22Rv1 (cell line): Measurements from ENCODE around the gene PRKAA1.

Source experiments
- H3K27ac ChIP-seq: fragments of 450-650 bp; 2 replicates; pipeline ENCODE4 v1.5.1; 2017
- ZFX ChIP-seq: fragments of 450-650 bp; IDR thresholded peaks from 2 replicates; pipeline ENCODE4 v1.6.1; 2017; ENCODE audit warnings: antibody characterized with exemption, borderline replicate concordance
- TF ChIP-seq, protein P1 (sequence below): fragments of 450-650 bp; IDR thresholded peaks from 2 replicates; pipeline ENCODE4 v1.5.1; 2017; ENCODE audit warnings: mild to moderate bottlenecking

Gene PRKAA1

DNA sequence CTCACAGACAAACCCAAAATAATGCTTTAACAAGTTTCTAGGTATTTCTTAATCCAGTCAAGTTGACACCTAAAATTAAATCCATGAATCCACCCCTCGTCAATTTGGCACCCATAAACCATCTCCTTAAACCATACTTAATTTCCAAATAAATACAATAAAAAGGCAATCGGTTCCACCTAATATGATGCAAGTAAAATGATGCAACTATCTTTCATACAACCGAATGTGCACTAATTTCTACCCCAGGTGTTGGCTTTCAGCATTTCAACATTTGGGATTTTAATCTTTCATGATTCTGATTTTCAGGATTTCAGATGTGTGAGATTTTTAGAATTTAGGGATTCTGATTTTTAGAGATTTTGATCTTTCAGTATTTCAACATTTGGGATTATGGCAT lies 17.3 kb downstream of the PRKAA1 start:
- no peak overlapping the region for H3K27ac ChIP-seq
- TF ChIP-seq, protein P1, sequence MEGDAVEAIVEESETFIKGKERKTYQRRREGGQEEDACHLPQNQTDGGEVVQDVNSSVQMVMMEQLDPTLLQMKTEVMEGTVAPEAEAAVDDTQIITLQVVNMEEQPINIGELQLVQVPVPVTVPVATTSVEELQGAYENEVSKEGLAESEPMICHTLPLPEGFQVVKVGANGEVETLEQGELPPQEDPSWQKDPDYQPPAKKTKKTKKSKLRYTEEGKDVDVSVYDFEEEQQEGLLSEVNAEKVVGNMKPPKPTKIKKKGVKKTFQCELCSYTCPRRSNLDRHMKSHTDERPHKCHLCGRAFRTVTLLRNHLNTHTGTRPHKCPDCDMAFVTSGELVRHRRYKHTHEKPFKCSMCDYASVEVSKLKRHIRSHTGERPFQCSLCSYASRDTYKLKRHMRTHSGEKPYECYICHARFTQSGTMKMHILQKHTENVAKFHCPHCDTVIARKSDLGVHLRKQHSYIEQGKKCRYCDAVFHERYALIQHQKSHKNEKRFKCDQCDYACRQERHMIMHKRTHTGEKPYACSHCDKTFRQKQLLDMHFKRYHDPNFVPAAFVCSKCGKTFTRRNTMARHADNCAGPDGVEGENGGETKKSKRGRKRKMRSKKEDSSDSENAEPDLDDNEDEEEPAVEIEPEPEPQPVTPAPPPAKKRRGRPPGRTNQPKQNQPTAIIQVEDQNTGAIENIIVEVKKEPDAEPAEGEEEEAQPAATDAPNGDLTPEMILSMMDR, result no peak
- no peak for TF ChIP-seq ZFX

DNA sequence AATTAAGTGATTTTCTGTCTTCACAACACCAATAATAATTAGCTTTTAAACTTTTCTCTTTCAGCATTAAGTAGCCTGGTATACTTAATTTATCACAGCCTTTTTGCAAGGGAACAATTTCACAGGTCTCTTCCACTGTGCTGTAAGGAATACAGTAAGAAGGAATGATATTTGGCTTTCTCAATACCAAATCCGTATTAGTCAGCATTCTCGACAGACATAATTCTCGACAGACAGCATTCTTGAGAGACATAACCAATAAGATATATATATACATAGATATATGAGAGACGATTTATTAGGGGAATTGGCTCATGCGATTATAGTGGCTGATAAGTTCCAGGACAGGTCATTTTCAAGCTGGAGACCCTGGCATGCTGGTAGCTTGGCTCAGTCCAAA lies 18.0 kb downstream of the PRKAA1 start:
- H3K27ac ChIP-seq, result no peak overlapping the region

DNA sequence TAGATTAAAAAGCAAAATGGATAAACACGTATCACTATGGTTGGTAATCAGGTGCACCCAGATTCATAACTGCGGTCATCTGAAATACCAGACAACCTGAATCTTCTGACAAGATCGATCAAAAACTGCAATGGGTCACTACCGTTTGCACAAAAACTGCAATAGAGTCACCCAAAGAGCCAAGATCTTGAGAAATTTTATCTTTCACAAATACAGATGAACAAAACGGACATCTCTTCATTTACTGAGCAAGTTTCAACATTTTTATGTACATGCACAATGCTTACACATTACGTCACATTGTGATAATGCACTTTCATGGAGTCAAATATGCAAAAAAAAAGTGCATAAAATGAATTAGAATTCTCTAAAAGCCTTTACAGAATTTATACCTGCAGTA lies 18.6 kb downstream of the PRKAA1 start:
- TF ChIP-seq, protein P1, result no peak
- TF ChIP-seq ZFX, result no peak
- no peak overlapping the region for H3K27ac ChIP-seq

More for the DNA sequence above, 18.0 kb downstream of the PRKAA1 start:
- no peak for TF ChIP-seq ZFX
- TF ChIP-seq, protein P1, result no peak

DNA sequence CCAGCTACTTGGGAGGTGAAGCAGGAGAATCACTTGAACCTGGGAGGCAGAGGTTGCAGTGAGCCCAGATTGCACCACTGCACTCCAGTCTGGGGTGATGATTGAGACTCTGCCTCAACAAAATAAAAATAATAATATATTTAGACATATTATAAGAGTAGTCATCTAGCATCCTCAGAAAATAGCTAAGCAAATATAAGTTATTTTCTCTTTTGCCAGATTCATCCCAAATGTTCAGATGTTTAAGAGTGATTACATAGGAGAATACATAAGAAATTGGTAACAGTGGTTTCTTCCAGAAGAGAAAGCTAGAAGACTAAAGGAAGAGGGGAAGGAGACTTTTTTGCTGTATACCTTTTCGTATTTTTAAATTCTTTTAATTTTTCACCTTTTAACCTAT lies 20.0 kb downstream of the PRKAA1 start:
- H3K27ac ChIP-seq, result no peak overlapping the region
- no peak for TF ChIP-seq ZFX
- TF ChIP-seq, protein P1, result no peak

DNA sequence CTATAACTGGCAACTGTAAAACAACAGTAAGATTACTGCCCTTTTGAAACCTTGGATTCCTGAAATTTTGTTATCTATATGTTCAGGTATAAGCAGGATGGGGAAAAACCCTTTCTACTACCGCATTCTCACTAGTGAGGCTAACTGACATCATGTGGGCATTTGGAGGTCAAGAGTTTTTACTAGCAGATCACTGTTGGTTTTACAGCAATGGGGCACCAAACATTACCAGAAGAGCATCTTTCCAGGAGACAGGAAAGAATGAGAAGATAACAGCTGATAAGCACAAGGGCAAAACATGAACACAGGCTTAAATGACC lies 21.6 kb downstream of the PRKAA1 start:
- no peak for TF ChIP-seq ZFX
- TF ChIP-seq, protein P1, result no peak
- peak overlapping the region; percentile 65 for H3K27ac ChIP-seq

DNA sequence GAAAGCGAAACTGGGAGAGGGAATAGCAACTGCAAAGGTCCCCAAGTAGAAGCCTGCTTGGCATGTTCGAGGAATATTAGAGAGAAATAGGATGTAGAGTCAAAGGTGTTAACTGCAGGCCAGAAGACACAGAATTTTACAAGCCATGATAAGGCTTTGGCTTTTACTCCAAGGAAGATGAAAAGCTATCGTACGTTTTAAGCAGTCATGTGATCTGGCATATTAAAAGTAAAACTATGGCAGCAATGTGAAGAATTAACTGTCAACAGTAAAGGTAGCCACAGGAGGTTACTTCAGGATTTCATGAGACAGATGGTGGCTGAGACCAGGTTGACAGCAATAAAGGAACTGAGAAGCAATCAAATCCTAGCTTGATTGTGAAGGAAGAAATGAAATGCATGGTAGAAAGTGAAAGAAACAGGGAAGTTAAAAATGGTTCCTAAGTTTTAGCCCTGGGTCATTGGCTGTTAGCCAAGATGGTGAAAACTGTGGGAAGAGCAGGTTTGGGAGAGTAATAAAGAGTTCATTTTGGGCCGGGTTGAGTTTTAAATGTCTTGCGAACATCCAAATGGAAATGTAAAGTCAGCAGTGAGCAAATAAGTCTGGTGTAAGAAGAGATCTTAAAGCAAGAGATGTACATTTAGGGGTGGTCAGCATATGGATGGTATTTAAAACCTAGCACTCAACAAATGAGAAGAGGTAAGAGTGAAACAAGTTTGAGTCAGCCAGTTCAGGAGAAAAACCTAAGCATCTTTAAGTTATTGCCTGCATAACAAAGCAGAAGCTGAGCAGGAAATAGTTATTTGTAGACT lies 22.1 kb downstream of the PRKAA1 start:
- peak overlapping the region; percentile 65 for H3K27ac ChIP-seq

DNA sequence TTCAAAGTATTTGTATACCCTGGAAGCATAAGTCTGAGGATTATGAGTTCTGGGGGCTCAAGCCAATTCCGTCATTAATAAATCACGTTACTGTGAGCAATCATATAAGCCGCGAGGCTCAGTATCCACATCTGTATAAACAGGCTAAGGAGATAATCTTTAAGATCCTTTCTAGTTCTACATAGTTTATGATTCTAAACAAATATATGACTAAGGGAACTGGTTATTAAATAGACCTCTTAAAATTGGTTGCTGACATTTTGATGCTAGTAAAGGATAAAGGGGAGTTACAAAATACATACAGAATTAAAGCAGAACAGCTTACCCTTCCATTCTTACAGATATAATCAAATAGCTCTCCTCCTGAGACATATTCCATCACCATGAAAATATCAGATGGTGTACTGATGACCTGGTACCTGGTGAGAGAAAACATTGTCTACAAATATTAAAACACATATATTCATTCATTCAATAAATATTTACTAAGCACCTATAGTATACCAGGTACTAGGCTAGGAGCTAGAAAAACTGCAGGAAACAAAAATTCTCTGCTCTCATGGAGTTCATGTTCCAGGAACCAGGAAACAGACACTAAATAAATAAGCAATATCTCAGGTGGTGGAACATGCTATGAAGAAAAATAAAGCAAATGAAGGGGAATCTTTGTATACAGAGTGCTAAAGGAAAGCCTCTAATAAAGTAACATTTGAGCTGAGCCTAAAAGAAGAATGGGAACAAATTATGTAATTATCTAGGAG lies 22.9 kb downstream of the PRKAA1 start:
- TF ChIP-seq ZFX, result no peak
- TF ChIP-seq, protein P1, result no peak
- peak overlapping the region; percentile 65 for H3K27ac ChIP-seq

More for the DNA sequence above, 22.1 kb downstream of the PRKAA1 start:
- TF ChIP-seq, protein P1, result no peak
- TF ChIP-seq ZFX, result no peak
